GM12874 (cell line): ENCODE measurements around the gene NFIA.

Source experiments
- CTCF ChIP-seq: IDR thresholded peaks from 2 replicates; pipeline ENCODE4 v1.5.1; 2011; ENCODE audit warnings: low read depth, mild to moderate bottlenecking, control low read depth, low read length, moderate library complexity; ENCODE audit not compliant: insufficient read depth

NFIA gene

GRCh38 chr1:61138305-61138704 lies 55.9 kb downstream of the NFIA start:
- TF ChIP-seq CTCF: no peak

GRCh38 chr1:61138921-61139774 lies 56.8 kb downstream of the NFIA start:
- no peak for TF ChIP-seq CTCF

- TF ChIP-seq CTCF: no peak
Measured at GRCh38 chr1:61139775-61140549, 57.6 kb downstream of the NFIA start.

GRCh38 chr1:61140778-61141177 lies 58.4 kb downstream of the NFIA start:
- no peak for TF ChIP-seq CTCF

- no peak for TF ChIP-seq CTCF
Measured at GRCh38 chr1:61141288-61142042, 59.1 kb downstream of the NFIA start.

GRCh38 chr1:61142043-61142440 lies 59.7 kb downstream of the NFIA start:
- no peak for TF ChIP-seq CTCF

- TF ChIP-seq CTCF: no peak
Measured at GRCh38 chr1:61142726-61143500, 60.6 kb downstream of the NFIA start.
